ENCODE results near the gene MARCHF9.
"Not testable (repeated sequence)": the region's sequence is repeated elsewhere in the genome, so short reads cannot be mapped to it uniquely, and the experiment has no call there.

Gene MARCHF9

DNA sequence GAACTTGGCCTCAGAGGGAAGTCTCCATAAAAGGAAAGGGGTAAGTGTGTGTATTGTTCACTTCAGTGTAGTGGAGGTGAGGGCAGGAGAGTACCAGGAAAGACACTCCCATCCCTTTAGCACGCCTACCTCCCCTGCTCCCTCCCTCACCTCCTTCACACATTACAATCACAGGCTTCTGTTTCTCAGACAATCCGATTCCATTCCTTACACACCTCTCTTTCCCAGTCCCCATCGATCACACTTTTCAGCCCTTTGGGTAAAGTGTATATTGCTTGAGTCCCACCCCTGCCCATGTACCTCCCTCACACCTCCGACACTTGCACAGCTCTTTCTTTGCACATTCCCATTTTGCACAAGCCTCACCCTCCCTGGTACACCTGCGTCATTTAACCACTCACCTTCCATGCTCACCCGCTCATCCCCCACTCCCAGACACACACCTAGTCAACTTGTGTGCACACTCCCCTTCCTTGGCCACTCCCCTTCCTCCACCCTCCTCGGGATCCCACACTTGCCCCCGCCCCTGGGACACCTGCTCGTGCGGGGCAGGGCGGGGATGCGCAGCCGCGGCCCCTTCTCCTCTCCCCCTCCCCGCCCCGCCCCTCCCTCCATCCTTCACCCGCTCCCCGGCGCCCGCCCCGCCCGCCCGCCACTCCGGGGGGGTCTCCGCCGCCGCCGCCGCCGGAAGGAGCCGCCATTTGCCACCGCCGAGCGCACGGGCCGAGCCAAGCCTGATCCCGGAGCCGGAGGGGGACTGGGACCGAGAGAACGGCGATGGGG, at the start of gene MARCHF9:
TSS of gene MARCHF9 (plus strand) at position 693 of the 783 bp plus-strand sequence. CDS start 426 bp downstream, outside the sequence.
- peak; percentile 60 to 71 for DNase-seq (ENCODE audit: low read depth in 2 of 2)

DNA sequence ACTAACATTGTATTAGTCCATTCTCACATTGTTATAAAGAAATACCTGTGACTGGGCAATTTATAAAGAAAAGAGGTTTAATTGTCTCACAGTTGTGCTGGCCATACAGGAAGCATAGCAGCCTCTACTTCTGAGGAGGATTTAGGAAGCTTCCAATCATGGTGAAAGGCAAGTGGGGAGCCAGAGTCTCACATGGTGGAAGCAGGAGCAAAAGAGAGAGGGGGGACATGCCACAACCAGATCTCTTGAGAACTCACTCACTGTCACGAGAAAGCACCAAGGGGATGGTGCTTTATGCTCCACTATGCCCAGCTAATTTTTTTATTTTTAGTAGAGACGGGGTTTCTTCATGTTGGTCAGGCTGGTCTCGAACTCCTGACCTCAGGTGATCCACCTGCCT, 47.7 kb upstream of the MARCHF9 start:
- no peak for DNase-seq (ENCODE audit: low read depth in 2 of 2)

- no peak for DNase-seq (ENCODE audit: low read depth in 2 of 2)
Measured at GRCh38 chr12:57708296-57708695, 46.6 kb upstream of the MARCHF9 start.

DNA sequence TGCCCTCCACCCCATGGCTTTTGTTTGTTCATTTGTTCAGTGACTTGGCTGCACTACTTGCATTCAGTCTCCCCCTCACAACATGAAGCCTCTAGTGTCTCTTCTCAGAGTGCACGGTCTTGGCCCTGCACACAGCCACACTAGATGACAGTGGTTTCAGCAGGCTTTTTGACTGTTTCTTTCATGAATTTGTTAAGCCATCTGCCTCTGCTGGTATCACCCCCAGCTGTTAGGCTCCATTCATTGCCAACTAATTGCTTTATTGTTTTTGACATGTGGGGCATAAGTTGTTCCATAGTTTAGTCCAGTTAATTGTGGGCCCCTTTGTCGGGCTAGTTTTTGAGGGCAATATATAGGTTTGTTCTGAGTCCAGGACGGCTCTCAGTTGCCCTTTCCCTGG, 42.2 kb upstream of the MARCHF9 start:
- no peak for DNase-seq (ENCODE audit: low read depth in 2 of 2)

DNA sequence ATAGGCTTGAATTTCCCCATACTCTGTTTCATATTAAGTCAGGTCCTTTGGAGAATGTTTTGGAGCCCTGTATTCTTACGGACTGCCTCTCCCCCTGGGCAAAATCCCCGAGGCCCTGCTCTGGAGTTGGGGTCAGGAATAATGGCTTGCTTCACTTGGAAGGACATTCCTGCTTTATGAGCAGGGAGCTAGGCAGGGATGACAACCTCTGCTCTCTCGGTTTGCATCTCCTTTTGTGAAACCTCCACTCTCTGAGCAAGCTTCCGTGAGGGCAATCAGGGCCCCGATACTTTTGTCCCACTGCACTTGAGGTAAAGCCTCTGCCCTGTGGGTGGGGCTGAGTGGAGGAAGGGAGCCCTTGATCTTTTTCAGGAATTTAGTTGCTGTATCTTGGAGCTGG, 41.7 kb upstream of the MARCHF9 start:
- no peak for DNase-seq (ENCODE audit: low read depth in 2 of 2)

- not testable (repeated sequence) for DNase-seq (ENCODE audit: low read depth in 2 of 2)
Measured at GRCh38 chr12:57715036-57715748, 39.7 kb upstream of the MARCHF9 start.

DNA sequence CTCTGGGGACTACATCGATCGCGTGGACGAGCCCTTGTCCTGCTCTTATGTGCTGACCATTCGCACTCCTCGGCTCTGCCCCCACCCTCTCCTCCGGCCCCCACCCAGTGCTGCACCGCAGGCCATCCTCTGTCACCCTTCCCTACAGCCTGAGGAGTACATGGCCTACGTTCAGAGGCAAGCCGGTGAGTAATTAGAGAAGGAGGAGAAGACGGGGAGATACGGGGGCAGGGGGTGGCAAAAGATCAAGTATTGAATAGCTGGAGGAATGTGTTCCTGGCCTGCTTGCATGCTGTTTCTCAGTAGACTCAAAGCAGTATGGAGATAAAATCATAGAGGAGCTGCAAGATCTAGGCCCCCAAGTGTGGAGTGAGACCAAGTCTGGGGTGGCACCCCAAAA, 39.1 kb upstream of the MARCHF9 start:
- DNase-seq (ENCODE audit: low read depth in 2 of 2): no peak

GRCh38 chr12:57716305-57716704, 38.6 kb upstream of the MARCHF9 start:
- DNase-seq (ENCODE audit: low read depth in 2 of 2): no peak

DNA sequence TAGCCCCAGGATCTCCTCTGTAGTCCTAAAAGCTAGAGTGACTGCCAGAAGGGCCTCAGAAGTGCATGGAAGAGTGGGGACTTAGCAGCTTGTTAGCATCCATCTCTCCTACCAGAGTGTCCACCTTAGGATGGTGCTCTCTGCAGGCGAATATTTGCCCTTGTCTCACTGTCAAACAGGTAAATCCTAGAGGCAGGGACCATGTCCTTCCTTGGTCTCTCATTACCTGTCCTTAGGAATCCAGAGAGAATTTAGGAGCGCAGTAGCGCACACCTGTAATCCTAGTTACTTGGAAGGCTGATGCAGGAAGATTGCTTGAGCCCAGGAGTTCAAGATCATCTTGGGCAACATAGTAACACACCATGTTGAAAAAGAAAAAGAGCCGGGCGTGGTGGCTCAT, 37.8 kb upstream of the MARCHF9 start:
- DNase-seq (ENCODE audit: low read depth in 2 of 2): no peak

DNA sequence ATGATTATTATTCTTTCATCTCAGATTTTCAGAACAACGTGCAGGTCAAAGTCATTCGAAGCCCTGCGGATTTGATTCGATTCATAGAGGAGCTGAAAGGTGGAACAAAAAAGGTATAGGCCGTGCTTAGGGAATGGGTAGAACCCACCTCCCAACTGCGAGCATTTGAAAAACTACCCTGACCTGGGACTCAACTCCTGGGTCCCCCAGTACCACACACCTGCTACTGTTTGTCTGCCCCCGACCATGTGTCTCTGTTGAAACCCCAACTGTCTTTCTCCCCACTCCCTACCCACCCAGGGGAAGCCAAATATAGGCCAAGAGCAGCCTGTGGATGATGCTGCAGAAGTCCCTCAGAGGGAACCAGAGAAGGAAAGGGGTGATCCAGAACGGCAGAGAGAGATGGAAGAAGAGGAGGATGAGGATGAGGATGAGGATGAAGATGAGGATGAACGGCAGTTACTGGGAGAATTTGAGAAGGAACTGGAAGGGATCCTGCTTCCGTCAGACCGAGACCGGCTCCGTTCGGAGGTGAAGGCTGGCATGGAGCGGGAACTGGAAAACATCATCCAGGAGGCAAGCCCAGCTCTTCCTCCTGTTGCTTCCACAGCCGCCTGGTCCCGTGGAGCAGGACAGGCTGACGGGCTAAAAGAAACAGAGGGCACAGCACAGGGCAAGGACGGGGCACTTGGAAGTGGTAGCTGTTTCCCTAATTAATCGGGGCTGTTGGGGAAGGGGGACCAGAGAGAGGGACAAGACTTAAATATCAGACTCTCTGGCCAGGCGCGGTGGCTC, 36.9 kb upstream of the MARCHF9 start:
- DNase-seq (ENCODE audit: low read depth in 2 of 2): no peak

DNA sequence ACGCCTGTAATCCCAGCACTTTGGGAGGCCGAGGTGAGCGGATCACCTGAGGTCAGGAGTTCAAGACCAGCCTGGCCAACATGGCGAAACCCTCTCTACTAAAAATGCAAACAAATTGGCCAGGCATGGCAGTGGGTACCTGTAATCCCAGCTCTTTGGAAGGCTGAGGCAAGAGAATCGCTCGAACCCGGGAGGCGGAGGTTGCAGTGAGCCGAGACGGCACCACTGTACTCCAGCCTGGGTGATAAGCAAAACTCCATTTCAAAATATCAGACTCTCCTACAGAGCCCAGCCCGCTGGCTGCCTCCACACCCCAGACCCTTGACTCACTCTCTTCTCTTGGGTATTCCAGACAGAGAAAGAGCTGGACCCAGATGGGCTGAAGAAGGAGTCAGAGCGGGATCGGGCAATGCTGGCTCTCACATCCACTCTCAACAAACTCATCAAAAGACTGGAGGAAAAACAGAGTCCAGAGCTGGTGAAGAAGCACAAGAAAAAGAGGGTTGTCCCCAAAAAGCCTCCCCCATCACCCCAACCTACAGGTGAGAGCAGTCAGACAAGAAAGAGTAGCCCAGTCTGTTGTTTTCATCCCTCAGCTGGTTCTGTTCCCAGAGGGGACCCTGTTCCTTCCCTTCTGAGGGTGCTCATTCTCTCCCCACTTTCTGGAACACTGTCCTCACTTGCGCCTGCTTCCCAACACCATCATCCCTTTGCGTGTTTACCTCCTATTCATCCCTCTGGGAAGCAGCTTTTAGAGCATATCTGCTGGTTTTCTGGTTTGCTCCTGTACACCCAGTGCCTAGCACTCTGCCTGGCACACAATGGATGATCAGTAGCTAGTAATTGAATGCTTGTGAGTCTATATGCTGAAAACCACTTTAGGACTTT, 36.0 kb upstream of the MARCHF9 start:
- DNase-seq (ENCODE audit: low read depth in 2 of 2): no peak

GRCh38 chr12:57719777-57720605, 34.9 kb upstream of the MARCHF9 start:
- no peak for DNase-seq (ENCODE audit: low read depth in 2 of 2)

DNA sequence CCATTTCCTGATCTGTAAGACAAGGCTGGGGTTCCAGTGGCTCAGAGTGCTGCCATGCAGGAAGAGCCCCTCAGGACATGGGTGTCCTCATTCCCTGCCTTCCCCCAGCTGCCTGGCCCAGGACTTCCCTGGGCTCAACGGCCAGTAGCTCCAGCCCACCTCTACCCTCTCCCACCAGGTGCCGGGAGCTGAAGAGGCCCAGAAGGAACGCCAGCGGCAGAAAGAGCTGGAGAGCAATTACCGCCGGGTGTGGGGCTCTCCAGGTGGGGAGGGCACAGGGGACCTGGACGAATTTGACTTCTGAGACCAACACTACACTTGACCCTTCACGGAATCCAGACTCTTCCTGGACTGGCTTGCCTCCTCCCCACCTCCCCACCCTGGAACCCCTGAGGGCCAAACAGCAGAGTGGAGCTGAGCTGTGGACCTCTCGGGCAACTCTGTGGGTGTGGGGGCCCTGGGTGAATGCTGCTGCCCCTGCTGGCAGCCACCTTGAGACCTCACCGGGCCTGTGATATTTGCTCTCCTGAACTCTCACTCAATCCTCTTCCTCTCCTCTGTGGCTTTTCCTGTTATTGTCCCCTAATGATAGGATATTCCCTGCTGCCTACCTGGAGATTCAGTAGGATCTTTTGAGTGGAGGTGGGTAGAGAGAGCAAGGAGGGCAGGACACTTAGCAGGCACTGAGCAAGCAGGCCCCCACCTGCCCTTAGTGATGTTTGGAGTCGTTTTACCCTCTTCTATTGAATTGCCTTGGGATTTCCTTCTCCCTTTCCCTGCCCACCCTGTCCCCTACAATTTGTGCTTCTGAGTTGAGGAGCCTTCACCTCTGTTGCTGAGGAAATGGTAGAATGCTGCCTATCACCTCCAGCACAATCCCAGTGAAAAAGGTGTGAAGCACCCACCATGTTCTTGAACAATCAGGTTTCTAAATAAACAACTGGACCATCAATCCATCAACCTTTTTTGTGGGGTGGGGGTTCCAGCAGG, 34.0 kb upstream of the MARCHF9 start:
- DNase-seq (ENCODE audit: low read depth in 2 of 2): no peak

- not testable (repeated sequence) for DNase-seq (ENCODE audit: low read depth in 2 of 2)
Measured at GRCh38 chr12:57721846-57722608, 32.9 kb upstream of the MARCHF9 start.

DNA sequence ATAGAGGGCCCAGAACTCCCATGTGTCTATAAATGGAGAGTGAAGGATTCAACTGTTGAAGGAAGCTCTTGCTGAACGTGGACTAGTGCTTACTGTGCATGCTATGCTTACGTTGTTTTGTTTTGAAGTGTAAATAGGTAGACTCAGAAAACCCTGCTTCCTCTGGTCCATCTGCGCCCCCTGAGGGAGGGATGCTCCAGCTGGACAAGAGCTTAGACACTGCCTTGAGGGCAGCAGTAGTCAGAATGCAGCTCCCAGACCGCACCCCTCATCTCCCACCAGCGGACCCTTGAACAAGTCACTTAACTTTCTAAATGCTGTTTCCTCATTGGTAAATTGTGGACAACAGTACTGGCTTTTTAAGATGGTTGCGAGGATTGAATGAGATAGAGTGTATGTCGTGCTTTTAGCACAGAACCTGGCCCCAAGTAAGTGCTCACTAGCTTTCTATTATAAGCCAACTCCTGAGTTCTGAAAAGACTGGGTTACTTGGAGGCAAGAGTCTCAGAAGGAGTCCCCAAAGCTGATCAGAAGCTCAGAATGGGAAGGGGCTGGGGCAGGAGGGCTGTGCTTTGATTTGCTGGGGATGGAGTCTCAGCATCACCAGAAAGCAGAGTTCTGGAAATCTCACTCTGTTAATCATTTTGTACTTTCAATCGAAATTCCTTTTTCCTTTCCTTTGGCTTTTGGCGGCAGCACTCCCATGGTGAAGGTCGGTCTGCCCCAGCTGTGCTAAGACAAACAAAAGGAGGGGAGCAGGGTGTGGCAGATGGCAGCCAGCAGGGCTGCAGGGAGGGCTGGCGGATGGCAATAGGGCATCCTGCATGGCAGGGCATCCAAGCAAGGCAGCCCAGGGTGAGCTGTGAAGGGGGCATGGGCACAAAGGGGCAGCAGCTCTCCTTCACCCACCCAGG, 31.9 kb upstream of the MARCHF9 start:
- no peak for DNase-seq (ENCODE audit: low read depth in 2 of 2)

DNA sequence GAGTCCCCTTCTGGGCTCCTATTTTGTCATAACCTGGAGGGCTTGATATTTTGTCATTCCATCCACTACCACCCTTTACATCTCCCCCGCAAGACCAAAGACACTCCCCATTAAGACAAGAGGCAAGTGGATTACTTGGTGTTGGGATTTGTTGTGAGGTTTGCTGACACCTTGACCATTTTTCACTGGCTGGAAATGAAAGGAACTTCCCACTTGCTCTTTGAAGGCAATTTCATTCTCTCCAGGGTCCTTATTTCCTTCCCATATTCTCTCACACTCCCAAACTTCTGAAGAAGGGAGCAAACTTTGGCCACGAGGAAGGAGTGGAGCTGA, 31.3 kb upstream of the MARCHF9 start:
- no peak for DNase-seq (ENCODE audit: low read depth in 2 of 2)

Measured in activated CD8-positive, alpha-beta memory T cell treated with anti-CD3 and anti-CD28 coated beads for 4 hours (primary cell).